ENCODE data around the gene KATNB1.

- TF ChIP-seq TCF7L2 (IDR thresholded peaks at IDR 0.05; ENCODE audit: low read depth, low read length) (no peak), POLR2AphosphoS5 (IDR thresholded peaks at IDR 0.05; ENCODE audit: low read depth, low read length) (no peak)
- TF ChIP-seq, protein P1, sequence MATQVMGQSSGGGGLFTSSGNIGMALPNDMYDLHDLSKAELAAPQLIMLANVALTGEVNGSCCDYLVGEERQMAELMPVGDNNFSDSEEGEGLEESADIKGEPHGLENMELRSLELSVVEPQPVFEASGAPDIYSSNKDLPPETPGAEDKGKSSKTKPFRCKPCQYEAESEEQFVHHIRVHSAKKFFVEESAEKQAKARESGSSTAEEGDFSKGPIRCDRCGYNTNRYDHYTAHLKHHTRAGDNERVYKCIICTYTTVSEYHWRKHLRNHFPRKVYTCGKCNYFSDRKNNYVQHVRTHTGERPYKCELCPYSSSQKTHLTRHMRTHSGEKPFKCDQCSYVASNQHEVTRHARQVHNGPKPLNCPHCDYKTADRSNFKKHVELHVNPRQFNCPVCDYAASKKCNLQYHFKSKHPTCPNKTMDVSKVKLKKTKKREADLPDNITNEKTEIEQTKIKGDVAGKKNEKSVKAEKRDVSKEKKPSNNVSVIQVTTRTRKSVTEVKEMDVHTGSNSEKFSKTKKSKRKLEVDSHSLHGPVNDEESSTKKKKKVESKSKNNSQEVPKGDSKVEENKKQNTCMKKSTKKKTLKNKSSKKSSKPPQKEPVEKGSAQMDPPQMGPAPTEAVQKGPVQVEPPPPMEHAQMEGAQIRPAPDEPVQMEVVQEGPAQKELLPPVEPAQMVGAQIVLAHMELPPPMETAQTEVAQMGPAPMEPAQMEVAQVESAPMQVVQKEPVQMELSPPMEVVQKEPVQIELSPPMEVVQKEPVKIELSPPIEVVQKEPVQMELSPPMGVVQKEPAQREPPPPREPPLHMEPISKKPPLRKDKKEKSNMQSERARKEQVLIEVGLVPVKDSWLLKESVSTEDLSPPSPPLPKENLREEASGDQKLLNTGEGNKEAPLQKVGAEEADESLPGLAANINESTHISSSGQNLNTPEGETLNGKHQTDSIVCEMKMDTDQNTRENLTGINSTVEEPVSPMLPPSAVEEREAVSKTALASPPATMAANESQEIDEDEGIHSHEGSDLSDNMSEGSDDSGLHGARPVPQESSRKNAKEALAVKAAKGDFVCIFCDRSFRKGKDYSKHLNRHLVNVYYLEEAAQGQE (IDR thresholded peaks at IDR 0.05; ENCODE audit: insufficient read depth in 1 of 2, low read depth in 2 of 2, low read length in 1 of 2) = no peak
These were observed 9.0 kb downstream of the KATNB1 start for GRCh38 chr16:57744642-57744903.
